Endodermal cell (in vitro differentiated cells): Measurements from ENCODE around the gene PAWR. TPM values are rescaled to one million over a fixed set of nuclear protein-coding genes. Genes with fewer than 3 reads are reported as not detected.
A peak's percentile ranks its signal among the peaks of the same experiment; 100 is the strongest.
"Not testable (repeated sequence)": the region's sequence is repeated elsewhere in the genome, so short reads cannot be mapped to it uniquely, and the experiment has no call there.

Experiments used
- DNase-seq: peaks from one replicate; pipeline ENCODE4 v3.0.0-alpha.2; 2017
- H3K27ac ChIP-seq: 2 replicates; pipeline ENCODE4 v1.5.1; 2013; ENCODE audit warnings: mild to moderate bottlenecking, low read depth, low read length, moderate library complexity
- H3K27me3 ChIP-seq: 2 replicates; pipeline ENCODE4 v1.6.1; 2013; ENCODE audit warnings: mild to moderate bottlenecking, low read length, moderate library complexity; ENCODE audit not compliant: insufficient read depth, control insufficient read depth, poor library complexity, severe bottlenecking
- H3K36me3 ChIP-seq: 2 replicates; pipeline ENCODE4 v1.7.0; 2013; ENCODE audit warnings: mild to moderate bottlenecking, low read length, moderate library complexity; ENCODE audit not compliant: control insufficient read depth, insufficient read depth
- H3K4me1 ChIP-seq: one replicate; pipeline ENCODE4 v1.7.0; 2013; ENCODE audit warnings: low read length; ENCODE audit not compliant: control insufficient read depth, insufficient read depth
- H3K4me3 ChIP-seq: 2 replicates; pipeline ENCODE4 v1.5.1; 2013; ENCODE audit warnings: mild to moderate bottlenecking, low read length, moderate library complexity
- H3K9ac ChIP-seq: 2 replicates; pipeline ENCODE4 v1.6.1; 2013; ENCODE audit warnings: mild to moderate bottlenecking, low read length, moderate library complexity; ENCODE audit not compliant: poor library complexity, severe bottlenecking; ENCODE audit errors: extremely low read depth
- H3K9me3 ChIP-seq: 2 replicates; pipeline ENCODE4 v1.6.1; 2013; ENCODE audit warnings: mild to moderate bottlenecking, low read length, moderate library complexity; ENCODE audit not compliant: control insufficient read depth
- H3K27ac Mint-ChIP-seq: 2 replicates; pipeline ENCODE4 v1.8.0; 2020; ENCODE audit warnings: mixed read lengths
- H3K27me3 Mint-ChIP-seq: 2 replicates; pipeline ENCODE4 v1.8.0; 2021; ENCODE audit warnings: mild to moderate bottlenecking, mixed read lengths; ENCODE audit not compliant: insufficient read depth
- H3K36me3 Mint-ChIP-seq: 2 replicates; pipeline ENCODE4 v1.8.0; 2020; ENCODE audit warnings: low read depth, mixed read lengths
- H3K4me1 Mint-ChIP-seq: 2 replicates; pipeline ENCODE4 v1.8.0; 2020; ENCODE audit warnings: mixed read lengths
- H3K4me3 Mint-ChIP-seq: 2 replicates; pipeline ENCODE4 v1.8.0; 2020; ENCODE audit warnings: mild to moderate bottlenecking, moderate library complexity, mixed read lengths
- H3K9me3 Mint-ChIP-seq: 2 replicates; pipeline ENCODE4 v1.8.0; 2020; ENCODE audit warnings: mild to moderate bottlenecking, mixed read lengths
- WGBS, 2 experiments: methylation state at CpG; one replicate each; pipeline versions ENCODE4 v1.1.5 to v1.1.7; 2013; ENCODE audit warnings: missing lambda C conversion rate in 2 of 2, mixed read lengths in 1 of 2; ENCODE audit not compliant: insufficient coverage in 1 of 2, insufficient read length in 1 of 2; 5-methylcytosine and 5-hydroxymethylcytosine counted together
- total RNA-seq, 2 donors: library from RNA; stranded (reverse); fragmentation: NEBNext Ultra II Directional in 1 of 2; extraction: Animal tissue kit (Norgen Biotek cat#: 25700) in 1 of 2; gene quantifications; 2 replicates in 1 of 2; 3 replicates in 1 of 2; pipeline ENCODE4 v1.2.1, GENCODE V29; 2021
- TF ChIP-seq, protein P1 (sequence below): fragments of 200-600 bp; sonication (generic); conservative IDR thresholded peaks from 2 replicates; pipeline ENCODE4 v1.5.0; 2021; ENCODE audit warnings: antibody characterized with exemption, mild to moderate bottlenecking

PAWR gene
- total RNA-seq, 2 donors from 2014 or later = 128 to 147 TPM

DNA sequence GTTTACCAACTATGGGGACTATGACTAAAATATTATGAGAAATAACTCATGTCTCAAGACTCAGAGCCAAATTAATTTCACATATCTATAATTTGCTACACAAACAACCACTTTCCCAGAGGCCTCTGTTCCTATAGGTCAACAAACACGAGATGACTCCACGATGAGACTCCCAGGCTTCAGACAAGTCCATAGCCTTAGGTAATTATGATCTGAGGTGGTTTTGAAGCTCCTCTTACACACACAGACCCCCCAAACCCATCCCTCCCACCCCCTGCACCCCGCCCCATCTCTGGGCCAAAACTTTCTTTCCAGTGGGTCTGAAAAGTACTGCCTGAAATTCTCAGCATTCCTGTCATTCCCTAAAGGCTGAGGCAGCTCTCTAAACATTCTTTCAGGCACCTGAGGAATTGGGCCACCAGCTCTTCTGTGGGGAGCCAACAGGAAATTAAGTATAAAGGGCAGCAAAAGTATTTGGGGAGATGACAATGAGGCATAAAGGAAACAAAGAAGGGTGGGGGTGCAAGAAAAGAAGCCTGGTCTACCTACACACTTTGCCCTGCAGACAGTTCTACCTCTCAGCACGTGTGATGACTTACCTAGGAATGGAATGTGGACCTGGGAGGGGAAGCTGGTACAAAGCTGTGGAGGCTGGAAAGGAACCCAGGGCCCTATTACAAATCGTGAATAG is 143.6 kb downstream of the PAWR start:
- Mint-ChIP-seq H3K4me1 (peaks cover 60% of the 10 kb centered on the region), H3K4me3 (peak overlapping the region; percentile 12), H3K27ac (peak overlapping the region; percentile 97), H3K9me3 (no peaks in the 10 kb centered on the region), H3K27me3 (no peaks in the 10 kb centered on the region), H3K36me3 (peaks cover 7% of the 10 kb centered on the region)
- peak overlapping the region; percentile 64 for H3K4me3 ChIP-seq
- no peaks in the 10 kb centered on the region for H3K36me3 ChIP-seq
- no peaks in the 10 kb centered on the region for H3K27me3 ChIP-seq
- TF ChIP-seq, protein P1, sequence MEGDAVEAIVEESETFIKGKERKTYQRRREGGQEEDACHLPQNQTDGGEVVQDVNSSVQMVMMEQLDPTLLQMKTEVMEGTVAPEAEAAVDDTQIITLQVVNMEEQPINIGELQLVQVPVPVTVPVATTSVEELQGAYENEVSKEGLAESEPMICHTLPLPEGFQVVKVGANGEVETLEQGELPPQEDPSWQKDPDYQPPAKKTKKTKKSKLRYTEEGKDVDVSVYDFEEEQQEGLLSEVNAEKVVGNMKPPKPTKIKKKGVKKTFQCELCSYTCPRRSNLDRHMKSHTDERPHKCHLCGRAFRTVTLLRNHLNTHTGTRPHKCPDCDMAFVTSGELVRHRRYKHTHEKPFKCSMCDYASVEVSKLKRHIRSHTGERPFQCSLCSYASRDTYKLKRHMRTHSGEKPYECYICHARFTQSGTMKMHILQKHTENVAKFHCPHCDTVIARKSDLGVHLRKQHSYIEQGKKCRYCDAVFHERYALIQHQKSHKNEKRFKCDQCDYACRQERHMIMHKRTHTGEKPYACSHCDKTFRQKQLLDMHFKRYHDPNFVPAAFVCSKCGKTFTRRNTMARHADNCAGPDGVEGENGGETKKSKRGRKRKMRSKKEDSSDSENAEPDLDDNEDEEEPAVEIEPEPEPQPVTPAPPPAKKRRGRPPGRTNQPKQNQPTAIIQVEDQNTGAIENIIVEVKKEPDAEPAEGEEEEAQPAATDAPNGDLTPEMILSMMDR = no peak
- H3K9me3 ChIP-seq = no peaks in the 10 kb centered on the region
- peak; percentile 94 for DNase-seq
- H3K4me1 ChIP-seq = peaks cover 26% of the 10 kb centered on the region
- H3K27ac ChIP-seq = peak overlapping the region; percentile 81
- H3K9ac ChIP-seq = peak overlapping the region; percentile 85
- WGBS, 2 experiments = 7 to 19% methylated on average over 2 to 5 of the region's 5 CpGs

DNA sequence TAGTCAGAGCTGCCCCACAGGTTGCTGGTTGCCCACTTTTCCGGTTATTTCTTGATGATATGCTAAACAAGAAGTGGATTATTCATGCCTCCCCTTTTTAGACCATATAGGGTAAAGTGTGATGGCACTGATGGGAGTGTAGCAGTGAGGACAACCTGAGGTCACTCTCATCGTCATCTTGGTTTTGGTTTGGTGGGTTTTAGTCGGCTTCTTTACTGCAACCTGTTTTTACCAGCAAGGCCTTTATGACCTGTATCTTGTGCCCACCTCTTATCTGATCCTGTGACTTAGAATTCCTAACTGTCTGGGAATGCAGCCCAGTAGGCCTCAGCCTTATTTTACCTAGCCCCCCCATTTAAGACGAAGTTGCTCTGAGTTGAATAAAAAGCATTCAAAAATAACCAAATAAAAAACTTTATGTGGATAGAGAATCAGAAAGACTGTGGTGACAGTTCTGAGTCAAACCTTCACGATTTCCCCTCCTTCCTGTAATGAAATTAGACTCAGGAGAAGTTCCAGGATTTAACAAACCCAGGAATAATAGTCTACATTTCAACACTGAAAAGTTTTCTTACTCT is 144.2 kb downstream of the PAWR start:
- no peak overlapping the region for H3K4me3 Mint-ChIP-seq
- peak overlapping the region; percentile 81 for H3K27ac ChIP-seq
- H3K27me3 ChIP-seq = no peaks in the 10 kb centered on the region
- no peaks in the 10 kb centered on the region for H3K9me3 ChIP-seq
- TF ChIP-seq, protein P1 = no peak
- WGBS, 2 experiments = 80 to 82% methylated on average over 1 to 4 of the region's 5 CpGs
- H3K9ac ChIP-seq = peak overlapping the region; percentile 85
- no peak overlapping the region for H3K4me3 ChIP-seq
- H3K27me3 Mint-ChIP-seq = no peaks in the 10 kb centered on the region
- H3K36me3 Mint-ChIP-seq = peaks cover 2% of the 10 kb centered on the region
- no peaks in the 10 kb centered on the region for H3K36me3 ChIP-seq
- H3K9me3 Mint-ChIP-seq = peaks cover 1% of the 10 kb centered on the region
- H3K27ac Mint-ChIP-seq = peak overlapping the region; percentile 97
- peaks cover 26% of the 10 kb centered on the region for H3K4me1 ChIP-seq
- H3K4me1 Mint-ChIP-seq = peaks cover 66% of the 10 kb centered on the region
- DNase-seq = peak; percentile 57

DNA sequence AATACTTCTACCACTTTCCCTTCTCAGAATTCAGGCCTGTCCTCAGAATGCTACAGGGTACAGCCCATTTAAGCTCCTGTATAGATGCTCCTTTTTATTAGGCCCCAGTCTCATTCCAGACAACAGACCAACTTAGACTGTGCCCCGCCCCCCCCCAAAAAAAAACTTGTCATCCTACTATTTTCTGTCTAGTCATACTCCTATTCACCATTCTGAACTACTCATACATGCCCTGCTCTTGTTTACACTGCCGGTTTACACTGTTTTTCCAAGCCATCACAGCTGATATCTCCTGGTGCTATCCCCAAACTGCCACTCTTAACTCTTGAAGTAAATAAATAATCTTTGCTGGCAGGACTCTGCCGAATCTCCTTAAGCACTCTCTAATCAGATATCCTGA is 146.3 kb downstream of the PAWR start:
- H3K4me3 ChIP-seq, H3K9me3 ChIP-seq, H3K27ac ChIP-seq, H3K36me3 Mint-ChIP-seq, DNase-seq, H3K27me3 Mint-ChIP-seq, H3K9ac ChIP-seq, H3K27me3 ChIP-seq, H3K36me3 ChIP-seq: not testable (repeated sequence)
- Mint-ChIP-seq H3K4me3 (peak overlapping the region; percentile 59), H3K27ac (peak overlapping the region; percentile 87), H3K4me1 (peaks cover 65% of the 10 kb centered on the region), H3K9me3 (peaks cover 20% of the 10 kb centered on the region)
- H3K4me1 ChIP-seq = peaks cover 26% of the 10 kb centered on the region
- WGBS, 2 experiments = 38% methylated on average over 3 of the region's 3 CpGs; no CpG with 5 or more reads in 1 of the 2 experiments
